GM21360 (cell line): Measurements from ENCODE around the gene RBM24.
"Not testable (repeated sequence)": the region's sequence is repeated elsewhere in the genome, so short reads cannot be mapped to it uniquely, and the experiment has no call there.

Experiments used
- ATAC-seq: cut with Tn5 transposase; IDR thresholded peaks from one replicate; pipeline ENCODE4 v1.9.1; 2021; ENCODE audit warnings: mild to moderate bottlenecking, moderate library complexity; ENCODE audit not compliant: unreplicated experiment

The RBM24 gene

DNA sequence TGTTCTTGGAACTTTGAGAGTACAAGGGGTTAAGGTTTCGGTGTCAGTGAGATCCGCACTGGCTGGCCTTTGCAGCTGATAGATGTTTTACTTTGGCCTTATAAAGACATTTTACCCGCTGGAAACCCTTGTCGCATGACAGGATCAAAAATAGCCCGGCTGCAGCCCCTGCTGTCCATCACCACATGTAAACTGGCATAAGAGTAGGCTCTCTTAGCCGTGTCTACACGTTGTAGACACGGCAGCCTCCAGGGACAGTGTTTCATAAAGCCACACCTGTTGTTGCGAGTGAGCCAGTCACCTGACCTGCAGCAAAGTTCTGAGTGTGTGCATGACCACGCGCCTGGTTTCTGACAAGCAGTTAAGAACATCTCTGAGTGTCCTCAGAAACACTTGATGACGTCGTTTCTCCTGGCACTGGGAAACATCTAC lies 8.5 kb downstream of the RBM24 start:
- ATAC-seq, result no peak

DNA sequence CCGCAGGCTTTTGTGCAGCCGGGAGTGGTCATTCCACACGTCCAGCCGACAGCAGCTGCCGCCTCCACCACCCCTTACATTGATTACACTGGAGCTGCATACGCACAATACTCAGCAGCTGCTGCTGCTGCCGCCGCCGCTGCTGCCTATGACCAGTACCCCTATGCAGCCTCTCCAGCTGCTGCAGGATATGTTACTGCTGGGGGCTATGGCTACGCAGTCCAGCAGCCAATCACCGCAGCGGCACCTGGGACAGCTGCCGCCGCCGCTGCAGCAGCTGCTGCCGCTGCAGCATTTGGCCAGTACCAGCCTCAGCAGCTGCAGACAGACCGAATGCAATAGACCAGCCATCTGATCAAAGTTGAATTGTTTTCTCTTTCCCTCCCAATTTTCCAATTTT lies 10.6 kb downstream of the RBM24 start:
- no peak for ATAC-seq

DNA sequence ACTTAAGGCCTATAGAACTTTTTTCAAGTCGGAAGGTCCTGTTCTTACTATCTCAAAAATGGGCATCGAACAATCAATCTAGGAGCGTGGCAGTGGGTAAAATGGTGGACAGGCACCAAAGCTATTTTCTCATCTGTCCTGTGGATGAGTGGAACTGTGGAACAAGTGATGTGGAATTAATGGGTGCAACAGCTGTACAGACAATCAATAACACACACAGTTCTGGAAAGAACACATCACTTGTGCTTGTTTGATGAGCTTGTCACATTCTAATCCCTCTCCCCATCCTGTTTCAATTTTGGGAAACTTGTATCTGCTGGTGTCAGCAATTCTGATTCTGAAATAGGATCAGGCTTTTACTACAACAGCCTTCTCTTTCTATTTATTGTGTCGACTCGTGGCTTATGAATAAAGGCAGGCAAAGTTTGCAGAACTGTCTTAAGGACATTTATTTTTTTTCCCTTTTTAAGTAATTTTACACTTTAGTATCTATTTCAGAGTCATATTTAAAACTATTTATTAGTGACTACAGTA lies 11.5 kb downstream of the RBM24 start:
- no peak for ATAC-seq

DNA sequence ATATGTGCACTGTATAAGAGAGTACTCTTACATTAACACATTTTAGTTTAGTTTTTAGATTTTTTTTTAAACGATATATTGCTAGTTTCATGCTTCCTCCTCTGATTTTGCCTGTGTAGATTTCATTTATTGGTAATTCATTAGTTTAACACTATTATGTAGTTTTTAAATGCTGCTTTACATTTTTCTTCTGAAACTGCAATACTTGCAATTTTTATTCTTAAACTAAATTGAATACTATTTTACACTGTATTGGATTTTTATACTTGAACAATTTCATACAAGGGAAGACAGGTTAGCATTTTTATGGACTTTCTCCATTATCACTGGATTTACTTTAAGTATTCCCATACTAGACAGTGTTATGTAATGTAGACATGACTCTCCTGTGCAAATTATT lies 12.2 kb downstream of the RBM24 start:
- ATAC-seq, result no peak

DNA sequence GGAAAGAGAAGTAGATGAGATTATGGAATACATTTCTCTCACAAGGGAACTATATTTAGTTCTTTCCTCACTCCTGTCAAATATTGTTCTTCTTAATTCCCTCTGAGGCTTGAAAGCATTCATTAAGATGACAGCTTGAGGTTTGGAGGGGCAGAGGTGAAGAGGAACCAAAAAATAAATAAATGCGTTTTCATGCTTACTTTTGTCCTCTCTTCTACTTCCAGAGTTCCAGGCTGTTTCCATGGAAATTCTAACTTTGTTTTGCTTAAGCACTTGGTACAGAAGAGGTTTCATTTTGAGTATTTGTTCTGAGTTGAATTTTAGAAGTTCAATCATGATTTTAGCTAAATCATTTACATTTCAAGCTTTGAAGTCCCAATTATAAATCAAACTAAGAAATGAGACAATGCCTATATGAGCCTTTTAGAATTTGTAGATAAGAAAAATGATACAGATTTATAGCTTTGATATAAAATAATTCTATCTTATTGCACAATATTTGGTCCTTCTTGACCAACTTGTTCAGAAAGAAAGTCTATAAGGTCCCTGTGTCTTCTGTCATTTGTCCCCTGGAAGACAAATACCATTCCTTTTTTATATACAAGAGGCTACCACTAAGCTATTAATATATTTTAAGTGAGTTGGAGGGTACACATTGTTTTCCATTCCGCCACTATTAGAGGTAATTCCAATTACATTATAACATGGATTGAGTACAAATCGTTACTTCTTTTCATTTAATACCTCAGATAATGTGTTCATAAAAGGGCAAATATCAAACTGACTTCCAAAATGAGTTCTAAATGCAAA lies 16.3 kb downstream of the RBM24 start:
- ATAC-seq, result no peak

DNA sequence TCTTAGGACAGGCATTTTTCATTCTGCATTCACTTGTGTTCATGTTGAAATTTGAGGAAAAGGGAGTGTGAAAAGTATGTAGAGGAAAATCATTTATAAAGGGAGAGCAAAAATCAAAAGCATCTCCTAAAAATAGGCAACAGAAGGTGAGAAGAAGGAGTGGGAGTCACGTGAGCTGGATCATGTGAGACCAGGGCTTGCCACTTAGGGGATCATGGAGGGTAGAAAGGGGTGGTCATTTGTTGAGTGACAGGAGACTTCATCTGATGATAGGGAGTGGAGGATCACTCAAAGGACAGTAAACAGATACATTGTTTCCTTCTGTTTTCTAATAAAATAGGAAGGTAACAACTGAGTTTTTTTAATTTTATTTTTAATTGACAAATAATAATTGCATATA lies 17.1 kb downstream of the RBM24 start:
- ATAC-seq, result no peak

DNA sequence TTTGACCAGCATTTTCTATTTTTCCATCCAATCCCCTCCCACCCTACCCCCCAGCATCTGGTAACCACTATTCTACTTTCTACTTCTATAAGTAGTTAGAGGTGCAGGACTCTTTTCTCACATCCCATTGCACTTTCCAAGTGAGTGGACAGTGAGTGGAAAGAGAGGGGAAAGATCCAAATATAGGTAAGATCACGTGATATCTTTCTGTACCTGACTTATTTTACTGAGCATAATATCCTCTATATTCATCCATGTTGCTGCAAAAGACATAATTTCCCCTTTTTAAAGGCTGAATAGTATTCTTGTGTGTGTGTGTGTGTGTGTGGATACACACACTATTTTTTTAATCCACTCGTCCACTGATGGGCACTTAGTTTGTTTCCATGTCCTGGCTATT lies 18.1 kb downstream of the RBM24 start:
- ATAC-seq, result no peak

DNA sequence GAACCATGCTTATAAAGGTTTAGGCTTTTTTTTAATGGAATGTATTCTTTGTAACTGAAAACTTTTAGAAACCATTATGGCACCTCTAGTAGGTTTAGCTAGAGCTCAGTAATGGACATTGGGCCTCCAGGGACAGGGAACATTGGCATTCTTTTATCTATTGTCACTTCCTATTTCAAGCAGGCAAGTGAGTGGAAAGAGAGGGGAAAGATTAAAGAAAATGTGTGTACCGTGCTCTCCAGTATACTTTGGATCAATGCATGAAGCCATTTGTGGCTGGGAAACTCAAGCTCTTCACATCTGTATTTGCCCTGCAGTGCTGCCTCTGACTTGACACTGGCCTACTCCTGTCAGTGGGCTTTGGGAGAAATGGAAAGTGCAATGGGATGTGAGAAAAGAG lies 18.6 kb downstream of the RBM24 start:
- ATAC-seq, result no peak

DNA sequence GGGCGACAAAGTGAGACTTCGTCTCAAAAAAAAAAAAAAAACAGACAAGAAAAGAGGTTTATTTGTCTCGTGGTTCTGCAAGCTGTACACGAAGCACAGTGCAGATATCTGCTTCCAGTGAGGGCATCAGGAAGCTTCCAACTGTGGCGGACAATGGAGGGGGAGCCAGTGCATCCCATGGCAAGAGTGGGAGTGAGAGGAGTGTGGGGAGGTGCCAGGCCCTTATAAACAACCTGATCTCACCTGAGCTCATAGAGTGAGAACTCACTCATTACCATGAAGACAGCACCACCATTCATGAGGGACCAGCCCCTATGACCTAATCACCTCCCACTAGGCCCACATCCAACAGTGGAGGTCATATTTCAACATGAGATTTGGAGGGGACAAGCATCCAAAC lies 19.5 kb downstream of the RBM24 start:
- no peak for ATAC-seq

DNA sequence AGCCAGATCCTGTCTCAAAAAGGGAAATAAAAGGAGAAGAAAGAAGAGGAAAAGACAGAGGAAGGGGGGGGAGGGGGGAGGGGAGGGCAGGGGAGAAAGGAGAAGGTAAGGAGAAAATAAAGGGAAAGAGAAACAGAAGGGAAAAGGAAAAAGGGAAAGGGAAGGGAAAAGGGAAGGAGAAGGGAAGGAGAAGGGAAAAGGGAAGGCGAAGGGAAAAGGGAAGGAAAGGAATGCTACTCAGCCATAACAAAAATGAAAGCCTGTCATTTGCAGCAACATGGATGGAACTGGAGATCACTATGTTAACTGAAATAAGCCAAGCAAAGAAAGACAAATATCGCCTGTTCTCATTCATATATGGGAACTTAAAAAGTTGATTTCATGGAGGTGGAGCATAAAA lies 22.3 kb downstream of the RBM24 start:
- no peak for ATAC-seq

DNA sequence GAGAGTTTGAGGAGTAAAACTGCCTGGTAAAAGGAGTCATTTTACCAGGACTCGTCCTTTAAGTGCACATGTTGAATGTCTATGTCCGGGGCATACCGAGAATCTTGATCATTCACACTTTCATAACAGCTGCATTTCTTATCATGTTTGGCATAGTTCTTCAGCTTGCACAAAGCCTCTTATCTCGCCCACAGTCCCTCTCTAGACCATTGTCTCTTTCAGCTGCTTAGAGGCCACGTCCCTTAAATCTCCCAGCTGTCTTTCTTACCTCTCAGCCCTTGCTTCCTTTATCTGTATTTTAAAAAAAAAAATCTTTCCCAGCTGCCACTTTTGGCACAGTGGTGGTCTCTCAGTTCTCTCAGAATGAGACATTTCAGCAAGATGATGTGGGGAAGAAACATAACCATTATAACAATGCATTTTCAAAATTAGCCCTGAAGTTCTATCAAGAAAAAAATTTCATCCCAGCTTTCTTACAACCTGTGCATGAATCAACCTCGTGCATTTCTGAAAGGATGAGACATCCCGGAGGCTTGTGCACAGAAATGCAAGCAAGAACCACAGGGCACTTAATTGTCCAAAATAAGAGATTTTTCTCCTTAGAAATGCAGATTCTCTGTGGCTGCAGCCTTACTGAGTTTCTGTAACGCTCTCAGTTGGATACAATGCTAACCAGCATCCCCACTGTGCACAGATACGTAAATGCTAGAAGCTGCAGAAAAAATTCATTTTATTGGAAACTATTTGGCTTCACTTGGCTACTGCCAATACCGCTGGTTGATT lies 24.2 kb downstream of the RBM24 start:
- ATAC-seq, result no peak

DNA sequence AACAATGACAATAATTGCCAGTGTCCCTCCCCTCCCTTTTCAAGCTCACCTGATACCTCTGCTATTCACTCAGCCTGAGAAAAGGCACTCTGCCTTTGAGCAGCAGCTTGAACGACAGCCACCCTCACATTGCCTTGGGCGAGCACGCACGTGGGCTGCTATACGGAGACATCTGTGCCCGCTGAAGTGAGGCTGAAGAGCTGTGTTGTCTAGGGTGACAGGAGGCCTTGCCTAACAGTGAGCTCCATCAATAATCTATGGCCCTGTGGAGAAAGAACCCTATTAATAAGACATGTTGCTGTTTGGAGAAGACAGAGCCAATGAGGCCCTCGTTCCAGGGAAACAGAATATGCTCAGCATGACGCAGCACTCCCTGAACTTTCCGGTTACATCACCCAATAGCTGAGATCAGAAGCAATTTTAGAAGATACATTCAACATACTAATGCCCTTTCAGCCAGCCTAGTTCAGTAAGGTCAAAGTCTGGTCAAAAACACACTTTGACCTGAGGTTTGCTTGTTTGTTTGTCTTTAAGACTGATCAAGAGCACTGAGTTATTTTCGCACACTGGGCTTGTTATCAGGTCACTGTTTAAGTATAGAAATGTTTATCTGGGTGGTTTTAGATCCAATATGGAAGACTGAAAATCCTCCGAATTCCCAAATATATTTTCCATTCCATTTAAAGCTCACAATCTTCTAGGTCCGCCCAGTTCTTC lies 30.6 kb downstream of the RBM24 start:
- ATAC-seq, result no peak

DNA sequence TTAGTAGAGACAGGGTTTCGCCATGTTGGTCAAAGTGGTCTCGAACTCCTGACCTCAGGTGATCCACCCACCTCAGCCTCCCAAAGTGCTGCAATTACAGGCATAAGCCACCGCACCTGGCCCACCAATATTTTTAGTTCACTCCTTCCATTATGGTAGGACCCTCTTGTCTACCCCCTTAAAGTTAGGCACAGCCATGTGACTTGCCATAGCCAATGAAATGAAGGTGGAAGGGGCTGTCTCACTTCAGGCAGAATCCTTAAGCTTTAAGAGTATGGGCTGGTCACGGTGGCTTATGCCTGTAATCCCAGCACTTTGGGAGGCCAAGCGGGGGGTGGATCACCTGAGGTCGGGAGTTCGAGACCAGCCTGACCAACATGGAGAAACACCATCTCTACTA lies 32.1 kb downstream of the RBM24 start:
- ATAC-seq, result not testable (repeated sequence)

DNA sequence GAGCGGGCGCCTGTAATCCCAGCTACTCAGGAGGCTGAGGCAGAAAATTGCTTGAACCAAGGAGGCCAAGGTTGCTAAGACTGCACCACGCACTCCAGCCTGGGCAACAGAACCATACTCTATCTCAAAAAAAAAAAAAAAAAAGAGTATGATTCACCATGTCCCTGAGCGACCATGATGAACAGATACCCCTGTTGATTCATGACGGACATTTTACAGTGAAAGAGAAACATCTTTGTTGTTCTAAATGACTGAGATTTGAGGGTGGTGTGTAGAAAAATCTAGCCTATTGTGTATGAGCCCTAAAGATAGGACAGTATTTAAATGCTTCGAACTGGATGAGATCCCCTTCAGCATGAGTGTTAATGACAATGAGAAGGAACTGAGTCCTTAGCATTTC lies 32.8 kb downstream of the RBM24 start:
- ATAC-seq, result no peak

DNA sequence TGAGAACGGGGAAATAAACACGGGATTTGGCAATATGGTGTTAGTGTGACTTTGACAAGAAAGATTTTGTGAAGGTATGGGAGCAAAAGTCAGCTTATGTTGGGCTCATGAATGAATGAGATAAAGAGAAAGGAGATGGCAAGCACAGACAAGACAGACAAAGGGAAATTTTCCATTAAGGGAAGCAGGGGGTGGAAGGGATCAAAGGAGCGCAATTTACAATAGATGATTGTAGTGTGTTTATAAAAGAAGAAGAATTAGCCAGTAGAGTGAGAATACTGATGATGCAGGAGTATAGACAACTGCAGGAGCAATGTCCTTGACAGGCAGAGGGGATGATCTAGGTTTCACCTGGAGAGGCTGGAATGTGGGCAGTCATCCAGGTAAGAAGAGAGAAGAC lies 34.1 kb downstream of the RBM24 start:
- ATAC-seq, result no peak

DNA sequence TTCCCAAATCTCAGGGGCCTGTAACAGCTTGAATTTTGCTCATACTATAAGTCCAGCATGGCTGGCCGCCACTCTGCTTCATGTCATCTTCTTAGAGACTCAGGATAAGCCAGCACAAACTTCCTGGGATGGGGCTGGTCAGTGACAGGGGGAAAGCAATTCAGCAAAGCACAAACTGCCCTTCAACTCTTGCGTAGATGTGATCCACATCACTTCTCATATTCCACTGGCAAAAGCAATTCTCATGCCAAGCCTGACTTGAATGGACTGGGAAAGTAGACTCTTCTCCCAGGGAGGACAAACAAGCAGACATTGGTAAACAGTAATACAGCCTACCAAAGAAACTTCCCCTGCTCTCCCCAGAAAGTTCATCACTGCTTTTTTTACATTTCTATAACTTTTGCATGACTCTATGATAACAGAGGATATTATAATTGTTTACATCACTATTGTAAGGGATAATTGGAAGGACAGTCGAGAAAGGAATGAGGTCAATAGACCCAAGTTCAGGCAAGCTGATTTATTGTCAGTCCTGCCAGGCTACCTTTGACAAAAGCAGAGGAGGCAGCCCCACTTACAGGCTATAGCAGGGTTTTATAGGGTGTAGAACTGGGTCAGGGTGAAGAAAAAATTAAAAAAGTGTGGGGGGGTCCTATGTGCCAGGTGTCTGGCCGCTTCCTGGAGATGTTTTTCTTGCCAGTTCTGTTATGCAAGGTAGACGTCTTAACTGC lies 37.4 kb downstream of the RBM24 start:
- ATAC-seq, result no peak

DNA sequence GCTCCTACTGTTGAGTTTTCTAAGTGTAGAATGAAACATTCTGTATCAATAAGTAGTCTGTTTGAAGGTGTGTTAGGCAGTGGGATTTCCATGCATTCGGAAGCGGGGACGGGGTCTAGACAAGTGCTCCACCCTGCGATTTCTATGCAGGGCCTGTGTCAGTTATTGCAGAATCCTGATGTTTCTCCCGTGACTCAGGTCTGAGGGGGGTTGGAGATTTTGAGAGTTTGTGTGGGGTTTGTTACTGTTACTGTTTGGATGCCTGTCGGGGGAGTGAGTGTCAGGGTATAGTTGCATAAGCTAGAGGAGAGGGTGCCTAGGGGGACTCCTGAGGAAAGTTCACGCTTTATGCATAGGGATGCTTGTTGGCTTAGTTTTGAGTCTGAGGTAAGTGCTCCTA lies 39.1 kb downstream of the RBM24 start:
- not testable (repeated sequence) for ATAC-seq

DNA sequence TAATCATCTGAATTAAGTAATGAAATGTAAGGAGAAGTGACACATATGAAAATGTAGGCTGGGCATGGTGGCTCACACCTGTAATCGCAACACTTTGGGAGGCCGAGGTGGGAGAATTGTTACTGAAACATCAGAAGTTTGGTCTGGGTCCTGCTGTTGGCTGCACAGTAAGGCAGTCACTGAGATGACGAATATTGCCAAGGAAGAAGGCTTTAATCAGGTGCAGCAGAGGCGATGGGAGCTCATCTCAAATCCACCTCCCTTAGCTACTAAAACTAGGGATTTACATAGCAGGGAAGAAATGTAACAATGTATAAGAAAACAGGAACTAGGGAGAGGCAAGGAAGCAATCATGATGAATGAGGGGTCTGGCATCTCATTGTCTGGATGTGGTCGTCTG lies 50.1 kb downstream of the RBM24 start:
- no peak for ATAC-seq

DNA sequence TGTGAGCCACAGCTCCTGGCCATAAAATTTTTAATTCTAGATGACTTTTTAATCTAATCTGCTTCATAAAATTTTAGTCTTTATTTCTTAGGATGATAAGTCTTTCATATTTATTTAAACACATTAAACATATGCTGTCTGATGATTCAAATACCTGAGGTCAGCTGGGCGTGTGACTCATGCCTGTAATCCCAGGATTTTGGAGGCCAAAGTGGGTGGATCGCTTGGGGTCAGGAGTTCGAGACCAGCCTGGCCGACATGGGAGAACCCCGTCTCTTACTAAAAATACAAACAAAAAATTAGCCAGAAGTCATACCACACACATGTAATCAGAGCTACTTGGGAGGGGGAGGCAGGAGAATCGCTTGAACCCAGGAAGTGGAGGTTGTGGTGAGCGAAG lies 53.1 kb downstream of the RBM24 start:
- no peak for ATAC-seq

DNA sequence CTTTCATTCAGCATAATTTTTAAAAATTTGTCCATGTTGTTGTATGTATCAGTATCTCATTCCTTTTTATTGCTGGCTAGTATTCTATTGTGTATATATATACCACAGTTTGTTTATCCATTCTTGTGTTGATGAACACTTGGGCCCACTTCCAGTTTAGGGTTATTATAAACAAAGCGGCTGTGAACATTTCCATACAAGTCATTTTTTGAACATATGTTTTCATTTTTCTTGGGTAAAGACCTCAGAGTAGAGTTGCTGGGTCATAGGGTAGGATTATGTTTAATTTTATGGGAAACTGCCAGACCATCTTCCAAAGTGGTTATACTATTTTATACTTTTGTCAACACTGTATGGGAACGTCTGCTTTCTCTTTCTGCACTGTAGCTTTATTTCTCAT lies 55.3 kb downstream of the RBM24 start:
- no peak for ATAC-seq

DNA sequence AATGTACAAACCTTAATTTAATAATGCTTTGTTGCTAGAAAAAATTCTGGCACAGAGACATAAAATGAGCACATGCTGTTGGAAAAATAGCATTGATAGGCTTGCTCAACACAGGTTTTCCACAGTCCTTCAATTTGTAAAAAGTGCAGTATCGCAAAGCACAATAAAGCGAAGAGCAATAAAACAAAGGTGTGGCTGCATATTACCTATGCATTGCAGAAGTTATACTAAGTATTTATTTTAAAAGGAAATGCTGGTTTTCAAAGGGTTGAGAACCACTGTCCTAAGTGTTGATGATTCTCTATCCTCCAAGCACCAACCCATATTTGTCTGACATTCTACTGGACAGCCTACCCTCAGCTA lies 58.1 kb downstream of the RBM24 start:
- ATAC-seq, result no peak
